ENCODE results near the gene GUK1.

The GUK1 gene, protein sequence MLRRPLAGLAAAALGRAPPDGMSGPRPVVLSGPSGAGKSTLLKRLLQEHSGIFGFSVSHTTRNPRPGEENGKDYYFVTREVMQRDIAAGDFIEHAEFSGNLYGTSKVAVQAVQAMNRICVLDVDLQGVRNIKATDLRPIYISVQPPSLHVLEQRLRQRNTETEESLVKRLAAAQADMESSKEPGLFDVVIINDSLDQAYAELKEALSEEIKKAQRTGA

DNA sequence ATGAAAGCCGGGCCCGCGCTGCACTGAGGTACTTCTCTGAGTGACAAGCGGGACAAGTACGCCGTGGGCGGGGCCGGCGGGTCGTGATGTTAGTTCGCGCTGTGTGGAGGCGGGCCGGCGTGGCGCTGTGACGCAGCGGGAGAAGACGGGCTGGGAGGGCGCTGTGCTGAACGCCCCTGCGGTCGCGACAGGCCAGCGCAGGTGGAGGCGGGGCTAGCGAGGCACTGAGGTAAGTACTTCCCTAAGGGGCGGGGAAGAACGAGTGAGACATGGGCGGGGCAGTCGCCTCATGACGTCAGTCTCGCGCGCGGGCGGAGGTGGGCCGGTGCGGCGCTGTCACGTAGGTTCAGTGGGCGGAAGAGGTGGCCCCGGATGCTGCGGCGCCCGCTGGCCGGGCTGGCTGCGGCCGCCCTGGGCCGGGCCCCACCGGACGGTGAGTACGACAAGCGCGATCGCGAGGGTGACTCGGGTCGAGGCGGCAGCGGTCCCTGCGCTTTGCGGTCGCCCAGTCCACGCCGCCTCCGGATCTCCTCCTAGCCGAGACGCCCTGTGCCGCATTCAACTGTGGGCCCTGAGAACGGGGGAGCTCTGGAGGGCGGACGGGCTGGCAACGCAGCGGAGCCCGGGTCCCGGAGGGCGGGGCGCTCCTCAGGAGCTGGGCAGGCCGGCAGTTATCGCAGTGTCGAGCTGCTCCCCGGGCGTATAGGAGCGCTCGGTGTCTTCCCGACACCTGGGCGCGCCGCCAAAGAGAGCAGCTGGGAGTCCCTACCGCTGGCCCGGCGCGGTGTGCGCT is at the start of gene GUK1:
Gene GUK1 (plus strand): TSS at position 349 of the 793 bp plus-strand sequence. CDS start 24 bp downstream, at position 373.
- peak; percentile 98 for DNase-seq

DNA sequence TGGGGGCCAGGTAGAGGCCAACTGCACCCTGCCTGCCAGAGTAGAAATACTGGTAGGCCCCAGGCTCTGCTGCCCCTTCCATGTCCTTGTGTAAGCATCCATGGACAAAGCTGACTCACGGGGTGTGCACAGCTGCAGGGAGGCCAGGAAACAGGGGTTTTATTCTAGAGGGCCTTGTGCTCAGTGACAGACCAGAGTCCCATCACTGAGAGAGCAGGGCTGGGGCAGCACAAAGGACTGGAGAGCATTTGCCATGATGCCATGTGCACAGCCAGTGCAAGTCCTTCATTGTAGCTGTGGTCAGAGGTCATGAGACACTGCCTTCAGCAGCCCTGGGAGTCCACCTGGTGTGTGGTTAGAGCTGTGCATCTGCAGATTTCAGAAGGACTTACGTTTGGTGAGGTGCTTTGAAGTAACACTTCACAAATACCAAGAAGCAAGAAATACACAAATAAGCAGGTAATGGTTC is 49.4 kb upstream of the GUK1 start:
- no peak for DNase-seq

DNA sequence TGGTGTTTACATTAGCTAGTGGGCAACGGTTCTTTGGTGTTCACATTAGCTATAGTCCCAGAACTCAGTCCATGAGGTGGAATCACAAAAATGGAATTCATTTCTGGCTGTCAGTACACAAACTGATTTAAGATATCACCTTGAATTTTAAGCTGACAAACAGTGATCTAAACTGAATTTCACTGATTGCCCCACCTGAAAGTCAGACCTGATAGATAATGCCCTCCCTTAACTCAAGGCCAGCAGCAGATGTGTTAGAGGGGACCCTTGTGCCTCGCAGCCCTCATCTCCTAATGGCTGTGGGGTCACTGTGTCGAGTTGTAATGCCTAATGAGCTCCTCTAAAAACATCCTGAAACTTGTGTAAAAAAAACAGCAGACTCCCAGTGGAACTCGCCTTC is 49.0 kb upstream of the GUK1 start:
- DNase-seq: no peak

DNA sequence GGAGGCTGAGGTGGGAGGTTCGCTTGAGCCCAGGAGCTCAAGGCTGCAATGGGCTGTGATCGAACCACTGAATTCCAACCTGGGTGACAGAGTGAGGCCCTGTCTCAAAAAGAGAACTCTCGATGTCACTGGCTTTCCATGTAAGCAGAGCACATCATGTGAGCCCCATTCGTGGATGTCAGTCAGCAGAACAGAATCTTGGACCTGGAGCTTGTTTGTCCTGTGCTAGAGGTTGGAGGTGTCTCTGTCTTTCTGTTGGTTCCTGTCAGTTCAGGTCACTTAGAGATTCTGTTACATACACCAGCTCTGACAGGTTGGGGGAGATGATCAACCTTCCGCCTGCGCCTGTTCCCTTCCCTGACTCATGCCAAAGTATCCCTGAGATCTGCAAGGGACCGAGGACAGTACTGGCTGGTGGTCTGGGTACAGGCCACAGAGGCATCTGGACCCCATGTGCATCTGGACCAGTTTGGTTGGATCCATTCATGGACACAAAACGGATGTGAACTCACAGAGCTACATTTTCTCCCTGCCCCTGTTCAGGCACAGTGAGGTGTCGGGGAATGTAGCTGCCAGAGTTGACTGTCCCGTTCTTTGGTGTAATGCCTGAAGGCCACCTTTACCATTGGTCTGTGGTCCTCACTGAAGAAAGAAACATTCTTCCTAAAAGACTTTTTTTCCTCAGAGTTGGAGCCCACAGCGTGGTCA is 47.6 kb upstream of the GUK1 start:
- DNase-seq: no peak

DNA sequence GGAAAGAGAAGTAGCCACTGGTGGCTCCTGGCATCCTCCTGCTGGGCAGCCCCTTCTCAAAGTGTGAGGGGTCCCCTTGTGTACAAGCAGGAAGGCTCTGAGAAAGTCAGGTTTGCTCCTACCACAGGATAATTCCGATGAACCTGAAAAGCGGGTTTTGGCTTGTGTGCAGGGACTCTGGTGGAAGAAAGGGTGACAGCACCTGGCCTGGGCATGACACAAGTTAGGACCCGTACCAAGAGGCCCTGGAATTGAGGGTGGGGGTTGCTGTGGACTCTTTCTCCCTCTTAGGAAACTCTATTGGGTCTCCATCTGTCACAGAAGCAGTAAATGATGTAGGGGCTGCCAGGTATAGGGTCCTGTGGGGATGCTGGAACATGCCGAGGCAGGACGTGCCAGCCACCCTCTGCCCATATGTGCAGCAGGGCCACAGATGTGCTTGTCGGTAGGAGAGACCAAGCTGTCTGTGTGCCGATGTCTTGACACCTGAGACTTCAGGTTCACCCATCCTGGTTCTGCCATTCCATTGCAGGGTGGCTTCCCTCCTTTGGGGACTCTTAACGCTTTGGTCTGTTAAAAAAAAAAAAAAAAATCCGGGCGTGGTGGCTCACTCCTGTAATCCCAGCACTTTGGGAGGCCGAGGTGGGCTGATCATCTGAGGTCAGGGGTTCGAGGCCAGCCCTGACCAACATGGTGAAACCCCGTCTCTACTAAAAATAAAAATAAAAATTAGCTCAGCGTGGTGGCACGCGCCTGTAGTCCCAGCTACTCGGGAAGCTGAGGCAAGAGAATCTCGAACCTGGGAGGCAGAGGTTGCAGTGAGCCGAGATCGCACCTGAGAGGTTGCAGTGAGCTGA is 46.8 kb upstream of the GUK1 start:
- no peak for DNase-seq

DNA sequence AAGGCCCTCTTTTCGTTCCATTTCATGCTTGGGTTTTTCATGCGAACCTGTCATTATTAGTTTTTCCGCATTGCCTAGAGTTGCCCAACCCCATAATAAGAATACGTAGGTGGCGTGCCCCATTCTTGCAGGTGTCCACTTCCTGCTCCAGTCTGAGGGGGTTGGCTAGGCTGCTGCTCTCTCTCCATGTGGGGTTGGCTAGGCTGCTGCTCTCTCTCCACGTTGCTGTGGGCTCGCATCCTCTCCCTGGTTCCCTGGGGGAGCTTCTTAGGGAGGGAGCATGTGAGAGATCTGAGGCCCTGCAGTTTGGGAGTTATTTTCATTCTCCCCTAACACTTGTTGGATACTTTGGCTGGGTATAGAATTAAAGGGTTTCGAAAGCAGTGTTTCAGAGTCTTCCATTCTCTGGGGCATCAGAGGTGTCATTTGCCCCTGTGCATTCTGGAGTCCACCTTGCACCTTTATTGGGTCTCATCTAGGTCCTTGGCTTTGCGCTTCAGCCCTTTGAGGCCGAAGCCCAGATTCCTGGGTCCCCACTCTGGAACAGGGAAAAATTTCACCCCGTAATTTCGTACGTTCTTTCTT is 45.6 kb upstream of the GUK1 start:
- no peak for DNase-seq

DNA sequence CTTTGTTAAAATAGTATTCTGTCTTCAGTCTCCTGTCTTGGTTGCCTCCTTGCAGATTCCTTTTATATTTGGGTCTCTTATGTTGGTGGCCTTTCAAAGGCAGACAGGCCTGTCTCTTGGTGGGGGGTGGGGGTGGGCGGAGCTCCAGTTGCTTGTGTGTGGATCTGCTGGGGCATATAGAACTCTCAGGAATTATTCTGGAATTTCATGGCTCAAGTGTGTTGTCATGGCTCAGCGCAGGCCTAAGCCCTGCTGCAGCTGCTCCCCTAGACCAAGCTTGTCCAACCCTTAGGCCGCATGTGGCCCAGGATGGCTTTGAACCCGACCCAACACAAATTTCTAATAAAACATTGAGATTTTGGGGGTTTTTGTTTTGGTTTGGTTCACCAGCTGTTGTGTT is 44.9 kb upstream of the GUK1 start:
- no peak for DNase-seq

DNA sequence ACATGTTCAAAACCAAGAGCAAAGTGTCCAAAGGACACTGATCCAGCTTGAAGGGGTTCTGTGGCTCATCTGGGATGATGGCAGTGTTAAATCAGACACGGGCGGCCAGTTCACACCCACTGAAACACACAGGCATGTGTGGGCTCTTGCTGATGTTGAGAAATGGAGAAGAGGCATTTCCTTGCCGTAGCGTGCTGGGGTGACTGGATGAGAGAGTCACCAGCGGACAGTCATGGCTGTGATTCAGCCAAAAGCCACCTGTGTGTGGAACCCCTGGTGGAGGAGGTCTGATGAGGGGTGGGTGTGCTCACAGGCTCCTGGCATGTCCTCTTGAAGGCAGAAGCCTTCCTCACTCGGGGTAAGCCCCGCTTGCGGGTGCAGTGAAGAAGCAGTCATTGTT is 44.1 kb upstream of the GUK1 start:
- no peak for DNase-seq

DNA sequence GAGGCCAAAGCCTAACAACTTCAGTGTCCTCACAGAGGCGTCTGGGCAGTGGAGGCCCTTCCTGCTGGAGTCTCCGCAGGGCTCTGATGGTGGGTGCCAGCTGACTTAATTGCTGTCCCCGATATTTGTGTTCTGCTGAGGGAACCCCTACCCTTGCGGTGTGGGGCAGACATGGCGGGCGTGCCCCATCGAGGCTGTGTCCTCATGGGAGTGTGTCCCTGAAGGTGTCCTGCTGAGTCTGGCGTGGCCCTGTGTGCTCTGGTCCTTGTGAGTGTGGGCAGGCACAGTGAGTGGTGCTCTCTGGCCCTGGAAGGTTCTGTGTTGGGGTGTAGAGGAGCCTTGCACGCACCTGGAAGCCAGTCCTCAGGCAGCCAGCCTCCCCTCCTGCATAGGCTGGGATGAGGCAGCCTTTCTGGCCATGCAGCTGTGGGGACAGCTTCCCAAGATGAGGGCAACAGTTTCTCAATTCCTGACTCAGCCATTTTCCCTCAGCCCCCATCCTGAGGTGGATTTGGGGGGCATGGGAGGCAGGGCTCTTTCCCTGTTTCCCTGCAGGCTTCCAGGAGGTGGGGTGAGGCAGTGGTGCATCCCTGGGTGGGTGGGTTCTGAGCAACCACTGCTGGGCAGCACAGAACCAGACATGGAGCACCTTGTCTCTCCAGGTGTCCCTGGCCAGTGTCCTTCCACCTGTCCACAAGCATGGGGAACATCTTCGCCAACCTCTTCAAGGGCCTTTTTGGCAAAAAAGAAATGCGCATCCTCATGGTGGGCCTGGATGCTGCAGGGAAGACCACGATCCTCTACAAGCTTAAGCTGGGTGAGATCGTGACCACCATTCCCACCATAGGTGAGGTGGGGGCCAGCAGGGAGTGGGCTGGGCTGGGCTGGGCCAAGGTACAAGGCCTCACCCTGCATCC is 43.4 kb upstream of the GUK1 start:
- no peak for DNase-seq

DNA sequence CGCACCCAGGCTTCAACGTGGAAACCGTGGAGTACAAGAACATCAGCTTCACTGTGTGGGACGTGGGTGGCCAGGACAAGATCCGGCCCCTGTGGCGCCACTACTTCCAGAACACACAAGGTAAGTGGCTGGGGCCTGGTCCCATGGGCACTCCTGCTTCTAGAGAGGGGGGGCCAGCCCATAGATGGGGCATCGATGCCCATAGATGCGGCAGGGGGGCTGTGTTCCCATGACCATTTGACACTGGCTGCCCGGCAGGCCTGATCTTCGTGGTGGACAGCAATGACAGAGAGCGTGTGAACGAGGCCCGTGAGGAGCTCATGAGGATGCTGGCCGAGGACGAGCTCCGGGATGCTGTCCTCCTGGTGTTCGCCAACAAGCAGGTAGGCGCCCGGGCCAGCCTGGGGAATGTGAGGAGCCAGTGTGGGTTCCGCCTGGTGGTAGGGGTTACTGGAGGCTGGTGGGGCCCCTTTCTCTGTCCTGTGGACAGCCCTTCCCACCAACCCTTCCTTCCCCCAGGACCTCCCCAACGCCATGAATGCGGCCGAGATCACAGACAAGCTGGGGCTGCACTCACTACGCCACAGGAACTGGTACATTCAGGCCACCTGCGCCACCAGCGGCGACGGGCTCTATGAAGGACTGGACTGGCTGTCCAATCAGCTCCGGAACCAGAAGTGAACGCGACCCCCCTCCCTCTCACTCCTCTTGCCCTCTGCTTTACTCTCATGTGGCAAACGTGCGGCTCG is 42.6 kb upstream of the GUK1 start:
- DNase-seq: no peak

DNA sequence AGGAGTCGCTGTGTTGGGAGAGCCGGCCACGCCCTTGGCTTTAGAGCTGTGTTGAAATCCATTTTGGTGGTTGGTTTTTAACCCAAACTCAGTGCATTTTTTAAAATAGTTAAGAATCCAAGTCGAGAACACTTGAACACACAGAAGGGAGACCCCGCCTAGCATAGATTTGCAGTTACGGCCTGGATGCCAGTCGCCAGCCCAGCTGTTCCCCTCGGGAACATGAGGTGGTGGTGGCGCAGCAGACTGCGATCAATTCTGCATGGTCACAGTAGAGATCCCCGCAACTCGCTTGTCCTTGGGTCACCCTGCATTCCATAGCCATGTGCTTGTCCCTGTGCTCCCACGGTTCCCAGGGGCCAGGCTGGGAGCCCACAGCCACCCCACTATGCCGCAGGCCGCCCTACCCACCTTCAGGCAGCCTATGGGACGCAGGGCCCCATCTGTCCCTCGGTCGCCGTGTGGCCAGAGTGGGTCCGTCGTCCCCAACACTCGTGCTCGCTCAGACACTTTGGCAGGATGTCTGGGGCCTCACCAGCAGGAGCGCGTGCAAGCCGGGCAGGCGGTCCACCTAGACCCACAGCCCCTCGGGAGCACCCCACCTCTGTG is 41.7 kb upstream of the GUK1 start:
- no peak for DNase-seq

DNA sequence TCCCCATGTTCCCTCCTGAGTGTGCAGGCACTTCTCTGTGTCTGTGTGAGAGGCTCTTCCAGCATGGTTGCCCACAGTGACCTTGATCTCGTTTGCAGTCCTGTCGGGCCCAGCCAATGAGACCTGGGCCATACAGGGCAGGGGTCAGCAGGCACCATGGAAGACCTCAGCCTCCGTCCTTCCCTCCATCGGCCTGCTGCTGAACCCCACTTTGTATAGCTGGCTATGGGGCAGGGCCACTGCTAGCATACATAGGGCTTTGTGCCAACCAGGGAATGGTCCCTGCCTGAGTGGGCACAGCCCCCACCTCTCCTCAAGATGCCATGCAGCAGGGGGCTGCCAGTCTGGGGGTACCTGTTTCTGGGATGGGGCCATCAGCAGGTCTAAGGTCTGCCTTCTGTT is 40.7 kb upstream of the GUK1 start:
- DNase-seq: no peak

DNA sequence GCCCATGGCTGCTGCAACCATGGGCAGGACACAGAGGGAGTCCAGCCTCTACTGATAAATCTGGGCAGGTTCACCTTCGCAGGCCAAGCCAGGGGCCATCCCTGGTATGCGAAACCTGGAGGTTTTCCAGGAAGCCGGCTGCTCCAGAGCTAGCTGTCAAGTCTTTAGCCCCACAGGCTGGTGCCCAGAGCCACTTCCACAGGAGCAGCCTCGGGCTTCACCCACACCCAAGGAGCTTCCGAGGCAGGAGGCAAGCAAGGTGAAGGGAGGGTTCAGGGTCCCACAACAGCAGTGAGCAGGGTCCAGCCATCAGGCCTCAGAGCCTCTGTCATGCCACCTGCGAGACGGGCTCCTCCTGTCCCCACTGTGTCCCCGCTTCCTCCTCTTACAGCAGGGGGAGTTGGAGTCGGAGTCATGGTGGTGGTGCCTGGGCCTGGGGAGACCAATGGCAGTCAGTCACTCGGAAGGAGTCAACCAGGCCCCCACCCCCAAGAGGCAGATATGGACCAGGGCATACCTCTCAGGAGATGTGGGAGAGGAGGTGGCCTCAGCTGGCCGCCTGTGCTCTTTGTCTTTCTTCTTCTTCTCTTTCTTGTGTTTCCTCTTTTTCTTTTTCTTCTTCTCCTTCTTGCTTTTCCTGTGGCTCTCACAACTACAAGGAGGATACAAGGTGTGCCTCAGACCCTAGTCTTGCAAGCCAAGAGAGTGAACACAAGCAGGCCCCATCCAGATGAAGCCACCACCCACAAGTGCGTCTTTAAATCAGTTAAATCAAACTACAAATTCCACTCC is 39.1 kb upstream of the GUK1 start:
- DNase-seq: no peak

DNA sequence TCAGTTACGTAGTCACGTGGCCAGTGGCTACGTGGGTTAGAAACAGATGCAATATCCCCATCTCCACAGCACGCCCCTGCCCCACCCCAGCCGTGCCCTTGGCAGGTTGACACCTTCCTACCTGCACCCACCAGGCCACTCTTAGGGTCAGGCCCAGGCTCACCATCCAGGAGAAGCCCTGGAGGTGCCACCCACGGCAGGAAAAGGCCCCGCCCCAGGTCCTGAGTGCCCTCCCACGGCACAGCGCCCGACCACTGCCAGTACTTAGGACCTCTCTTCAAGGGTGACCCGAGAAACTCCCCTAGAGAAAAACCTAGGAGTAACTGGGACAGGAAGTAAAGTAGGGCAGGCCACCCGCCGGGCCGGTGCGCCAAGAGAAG is 38.5 kb upstream of the GUK1 start:
- DNase-seq: no peak

DNA sequence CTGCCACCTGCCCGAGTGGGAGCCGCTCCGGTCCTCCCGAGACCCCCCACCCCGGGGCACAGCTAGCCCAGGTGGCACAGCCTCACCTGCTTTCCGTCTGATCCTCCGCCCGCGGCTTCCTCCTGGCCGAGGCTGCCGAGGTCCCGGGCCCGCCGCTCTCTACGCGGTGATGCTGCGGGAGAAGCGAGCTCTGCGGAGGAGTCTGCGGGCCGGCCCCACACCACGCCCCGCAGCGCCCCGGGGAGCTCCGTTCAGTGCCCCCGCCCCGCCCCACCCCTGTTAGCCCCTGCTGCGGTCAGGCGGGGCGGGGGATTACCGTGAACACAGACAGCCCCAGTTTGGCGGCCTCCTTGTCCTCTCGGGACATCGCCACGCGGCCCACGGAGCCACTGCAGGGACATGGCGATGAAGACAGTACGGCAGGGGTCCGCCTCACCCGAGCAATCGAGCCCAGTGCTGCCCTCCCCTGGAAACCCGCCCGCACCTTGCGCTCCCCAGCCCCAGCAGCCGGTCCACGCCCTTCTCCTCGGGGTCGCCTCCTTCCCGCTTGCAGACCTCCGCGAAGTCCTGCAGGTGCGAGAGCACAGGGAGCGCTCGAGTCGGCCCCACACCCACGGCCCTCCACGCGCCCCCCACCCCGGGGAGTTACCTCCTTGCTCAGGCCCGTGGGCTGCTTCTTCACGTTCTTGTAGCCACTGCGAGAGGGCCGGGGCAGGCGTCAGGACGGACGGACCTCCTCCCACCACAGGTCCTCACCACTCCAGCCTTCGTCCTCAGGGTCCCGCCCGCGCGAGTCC is 37.9 kb upstream of the GUK1 start:
- no peak for DNase-seq

DNA sequence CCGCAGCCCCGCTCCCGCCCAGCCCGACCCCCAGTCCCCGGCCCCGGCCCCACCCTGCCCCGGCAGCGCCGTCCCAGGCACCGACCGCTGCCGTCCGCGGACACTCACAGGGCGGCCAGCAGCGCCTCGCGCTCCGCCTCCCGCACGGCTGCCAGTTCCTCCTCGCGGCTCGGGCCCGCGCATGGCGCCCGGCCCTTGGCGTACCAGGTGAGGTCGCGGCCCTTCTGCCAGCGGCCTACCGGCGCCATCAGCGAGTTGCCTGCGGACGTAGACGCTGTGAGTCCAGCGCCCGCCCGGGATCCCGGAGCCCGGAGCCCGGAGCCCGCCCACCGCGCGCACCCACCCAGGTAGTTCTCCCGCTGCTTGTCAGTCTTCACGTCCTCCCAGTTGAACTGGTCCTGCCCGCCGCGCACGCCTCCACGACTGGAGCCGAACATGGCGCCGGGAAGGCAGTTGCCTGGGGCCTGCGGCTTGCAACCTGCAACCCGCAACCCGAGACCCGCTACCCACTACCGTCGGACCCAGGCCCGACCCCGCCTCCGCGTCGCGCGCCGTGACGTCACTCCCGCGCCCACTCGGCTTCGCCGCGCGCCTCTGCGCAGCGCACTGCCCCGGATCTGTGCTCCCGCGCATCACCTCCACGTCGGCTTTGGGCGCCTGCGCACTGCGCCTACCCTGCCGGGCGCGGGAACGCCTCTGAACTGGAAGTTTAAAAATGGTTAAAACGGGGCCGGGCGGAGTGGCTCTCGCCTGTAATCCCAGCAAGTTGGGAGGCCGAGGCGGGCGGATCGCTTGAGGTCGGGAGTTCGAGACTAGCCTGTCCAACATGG is 37.1 kb upstream of the GUK1 start, which contains the start of gene C1orf35:
Gene C1orf35 (minus strand): TSS at position 535 of the 830 bp plus-strand sequence. CDS start 98 bp downstream, at position 437.
- peak; percentile 70 for DNase-seq

DNA sequence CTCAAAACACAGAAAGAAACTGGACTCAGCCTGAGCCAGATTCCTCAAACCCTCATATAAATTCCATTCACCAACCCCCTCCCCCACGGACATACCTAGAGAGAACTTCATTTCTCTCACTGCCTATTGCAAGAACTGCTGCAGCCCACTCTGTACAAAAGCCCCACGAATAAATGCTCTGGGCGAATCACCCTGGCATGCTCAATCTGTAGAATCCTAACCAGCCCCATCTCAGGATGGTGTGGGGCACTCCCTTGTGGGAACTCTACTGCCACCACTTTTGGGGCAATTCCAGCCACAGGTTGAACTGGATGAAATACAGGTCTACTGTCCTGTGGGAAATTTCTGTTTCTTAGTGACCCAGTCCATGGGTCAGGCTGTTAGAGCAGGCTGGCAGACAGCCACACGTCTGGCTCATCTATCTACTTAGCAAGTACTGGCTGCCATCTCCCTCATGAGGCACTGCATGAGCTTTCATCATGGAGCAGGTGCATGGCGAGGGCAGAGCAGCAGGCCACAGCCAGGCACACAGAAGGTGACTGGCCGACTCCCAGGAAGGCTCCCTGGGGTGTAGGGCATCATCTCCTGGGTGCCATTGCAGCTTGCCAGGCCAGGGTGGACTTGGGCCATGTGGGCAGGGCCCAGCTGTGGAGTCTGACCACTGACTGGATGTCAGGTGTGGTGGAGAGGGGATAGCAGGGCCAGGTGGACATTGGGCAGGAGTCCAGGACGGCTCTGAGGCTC is 35.4 kb upstream of the GUK1 start:
- no peak for DNase-seq

Measured in DMS 273 treated with DMSO at 0.1 percent for 48 hours (cell line).